CD14-positive monocyte (primary cell): ENCODE measurements around the gene MED12L. TPM values are rescaled to one million over a fixed set of nuclear protein-coding genes. Genes with fewer than 3 reads are reported as not detected.

Source experiments
- DNase-seq, 3 donors: peaks; one replicate each; pipeline ENCODE4 v3.0.0-alpha.2; 2011 to 2022
- H2AFZ ChIP-seq: 2 replicates; pipeline ENCODE4 v1.6.0; 2012; ENCODE audit warnings: mild to moderate bottlenecking, low read depth, low read length, inconsistent platforms; ENCODE audit not compliant: insufficient read depth, poor library complexity, severe bottlenecking
- H3K27ac ChIP-seq, 2 donors: 1 replicate in 1 of 2; 2 replicates in 1 of 2; pipeline ENCODE4 v1.5.1; 2012 to 2013; ENCODE audit warnings: low read length in 2 of 2, control low read depth in 1 of 2, inconsistent platforms in 1 of 2, low read depth in 1 of 2, mild to moderate bottlenecking in 1 of 2
- H3K27me3 ChIP-seq, 2 donors: one replicate each; pipeline versions ENCODE4 v1.6.0 to v1.6.1; 2011 to 2013; ENCODE audit warnings: low read length in 2 of 2; ENCODE audit not compliant: control insufficient read depth in 2 of 2, insufficient read depth in 2 of 2
- H3K36me3 ChIP-seq, 2 donors: replicated peaks in 1 of 2; 1 replicate in 1 of 2; 2 replicates in 1 of 2; pipeline versions ENCODE4 v1.5.1 to v1.6.1; 2012 to 2013; ENCODE audit warnings: low read length in 2 of 2, control low read depth in 1 of 2, inconsistent platforms in 1 of 2, mild to moderate bottlenecking in 1 of 2; ENCODE audit not compliant: insufficient read depth in 2 of 2, control insufficient read depth in 1 of 2
- H3K4me1 ChIP-seq, 2 donors: 1 replicate in 1 of 2; 2 replicates in 1 of 2; pipeline versions ENCODE4 v1.5.1 to v1.6.1; 2012 to 2013; ENCODE audit warnings: low read length in 2 of 2, control low read depth in 1 of 2, inconsistent platforms in 1 of 2, mild to moderate bottlenecking in 1 of 2, moderate library complexity in 1 of 2; ENCODE audit not compliant: insufficient read depth in 2 of 2, control insufficient read depth in 1 of 2
- H3K4me2 ChIP-seq: replicated peaks from 2 replicates; pipeline ENCODE3; 2012; ENCODE audit warnings: low read length, moderate library complexity, mild to moderate bottlenecking; ENCODE audit not compliant: poor library complexity, severe bottlenecking; ENCODE audit errors: extremely low read depth
- H3K4me3 ChIP-seq, 3 experiments: fragments of 200-600 bp in 1 of 3; sonication (generic) in 1 of 3; replicated peaks in 1 of 3; 1 replicate in 2 of 3; 2 replicates in 1 of 3; pipeline ENCODE4 v1.5.1; 2011 to 2013; ENCODE audit warnings: low read length in 3 of 3, mild to moderate bottlenecking in 3 of 3, control low read depth in 2 of 3, low read depth in 2 of 3, inconsistent platforms in 1 of 3, moderate library complexity in 1 of 3
- H3K79me2 ChIP-seq: 2 replicates; pipeline ENCODE4 v1.6.0; 2012; ENCODE audit warnings: mild to moderate bottlenecking, control low read depth, inconsistent platforms, low read length, moderate library complexity; ENCODE audit not compliant: insufficient read depth
- H3K9ac ChIP-seq: 2 replicates; pipeline ENCODE4 v1.6.0; 2017; ENCODE audit warnings: low read length, mild to moderate bottlenecking; ENCODE audit not compliant: insufficient read depth, poor library complexity, severe bottlenecking
- H3K9me3 ChIP-seq, 2 donors: replicated peaks in 1 of 2; 1 replicate in 1 of 2; 2 replicates in 1 of 2; pipeline versions ENCODE4 v1.5.1 to v1.6.1; 2012 to 2013; ENCODE audit warnings: low read length in 2 of 2, control low read depth in 1 of 2; ENCODE audit not compliant: control insufficient read depth in 1 of 2, insufficient read depth in 1 of 2
- H4K20me1 ChIP-seq: 2 replicates; pipeline ENCODE4 v1.6.0; 2012; ENCODE audit warnings: mild to moderate bottlenecking, low read length, control low read depth, moderate library complexity; ENCODE audit not compliant: insufficient read depth
- H3K27ac Mint-ChIP-seq, 7 donors: one replicate each; pipeline ENCODE4 v1.8.0; 2020; ENCODE audit warnings: mild to moderate bottlenecking in 7 of 7, mixed read lengths in 7 of 7, moderate library complexity in 6 of 7, inconsistent platforms in 2 of 7
- H3K27me3 Mint-ChIP-seq, 3 donors: one replicate each; pipeline ENCODE4 v1.8.0; 2021 to 2022; ENCODE audit warnings: low read depth in 3 of 3, mild to moderate bottlenecking in 3 of 3, mixed read lengths in 3 of 3, moderate library complexity in 3 of 3, inconsistent platforms in 1 of 3
- H3K36me3 Mint-ChIP-seq, 2 donors: one replicate each; pipeline ENCODE4 v1.8.0; 2020; ENCODE audit warnings: mixed read lengths in 2 of 2, inconsistent platforms in 1 of 2, mild to moderate bottlenecking in 1 of 2
- H3K4me1 Mint-ChIP-seq: one replicate; pipeline ENCODE4 v1.8.0; 2020; ENCODE audit warnings: mild to moderate bottlenecking, mixed read lengths
- H3K4me3 Mint-ChIP-seq, 2 donors: one replicate each; pipeline ENCODE4 v1.8.0; 2020; ENCODE audit warnings: mild to moderate bottlenecking in 2 of 2, mixed read lengths in 2 of 2, moderate library complexity in 1 of 2
- H3K9me3 Mint-ChIP-seq, 7 donors: one replicate each; pipeline ENCODE4 v1.8.0; 2020 to 2022; ENCODE audit warnings: mixed read lengths in 7 of 7, mild to moderate bottlenecking in 6 of 7, moderate library complexity in 6 of 7, inconsistent platforms in 2 of 7
- CTCF ChIP-seq: fragments of 200-600 bp; IDR thresholded peaks from one replicate; pipeline ENCODE4 v1.8.0; 2022; ENCODE audit warnings: antibody characterized with exemption, mild to moderate bottlenecking
- WGBS: methylation state at CpG from one replicate; pipeline ENCODE4 v1.1.5; 2013; ENCODE audit warnings: missing lambda C conversion rate; ENCODE audit not compliant: insufficient coverage; 5-methylcytosine and 5-hydroxymethylcytosine counted together
- intact Hi-C, 2 donors: fragments of 100-400 bp; cut with micrococcal nuclease; formaldehyde crosslinking; loops; one replicate each; pipeline versions ENCODE4 v1.15.0 to v1.15.1; 2023
- polyA plus RNA-seq, 3 donors: library from polyadenylated mRNA; depleted of rRNA in 1 of 3; unstranded in 2 of 3; stranded (reverse) in 1 of 3; fragments of 300-500 nt in 2 of 3; fragments of >200 nt in 1 of 3; fragmentation: Illumina TruSeq in 2 of 3; gene quantifications; 1 replicate in 2 of 3; 2 replicates in 1 of 3; pipeline ENCODE4 v1.2.3, GENCODE V29; 2012 to 2021

The MED12L gene
- polyA plus RNA-seq, 3 donors = 0.12 to 0.29 TPM; not detected in 1

- no peak for TF ChIP-seq CTCF
- Histone ChIP-seq H3K79me2 (no peaks in the 10 kb centered on the region), H3K9ac (no peak overlapping the region), H2AFZ (no peak overlapping the region), H3K27me3 (no peaks in the 10 kb centered on the region), H3K27ac (no peak overlapping the region), H3K4me1 (no peaks in the 10 kb centered on the region), H3K9me3 (no peaks in the 10 kb centered on the region), H3K36me3 (no peaks in the 10 kb centered on the region), H3K4me2 (no peak overlapping the region), H3K4me3 (no peak overlapping the region), H4K20me1 (no peaks in the 10 kb centered on the region)
- H3K27ac Mint-ChIP-seq = no peak overlapping the region
- no peak overlapping the region for H3K4me3 Mint-ChIP-seq
- H3K9me3 Mint-ChIP-seq = no peaks in the 10 kb centered on the region
- intact Hi-C loops = no loop called here
- no peaks in the 10 kb centered on the region for H3K27me3 Mint-ChIP-seq
- no peaks in the 10 kb centered on the region for H3K36me3 Mint-ChIP-seq
- no peak for DNase-seq
- H3K4me1 Mint-ChIP-seq = no peaks in the 10 kb centered on the region
Measured at GRCh38 chr3:151123827-151124226, 38.4 kb downstream of the MED12L start.

GRCh38 chr3:151124476-151124875 is 39.0 kb downstream of the MED12L start:
- no CpG with 5 or more reads among the region's 4 CpGs for WGBS
- no peaks in the 10 kb centered on the region for H3K27me3 ChIP-seq

More at GRCh38 chr3:151124476-151124875, 39.0 kb downstream of the MED12L start:
- DNase-seq = no peak
- TF ChIP-seq CTCF = no peak
- no peak overlapping the region for H3K4me3 Mint-ChIP-seq
- no peak overlapping the region for H3K27ac ChIP-seq
- H3K4me2 ChIP-seq = no peak overlapping the region
- H3K27ac Mint-ChIP-seq = no peak overlapping the region
- intact Hi-C loops = no loop called here
- no peaks in the 10 kb centered on the region for H3K9me3 Mint-ChIP-seq
- no peaks in the 10 kb centered on the region for H3K36me3 Mint-ChIP-seq
- no peaks in the 10 kb centered on the region for H3K4me1 Mint-ChIP-seq
- no peaks in the 10 kb centered on the region for H3K27me3 Mint-ChIP-seq
- no peaks in the 10 kb centered on the region for H4K20me1 ChIP-seq
- H3K36me3 ChIP-seq = no peaks in the 10 kb centered on the region
- H3K9ac ChIP-seq = no peak overlapping the region
- no peaks in the 10 kb centered on the region for H3K9me3 ChIP-seq
- no peaks in the 10 kb centered on the region for H3K79me2 ChIP-seq
- no peaks in the 10 kb centered on the region for H3K4me1 ChIP-seq
- no peak overlapping the region for H3K4me3 ChIP-seq
- no peak overlapping the region for H2AFZ ChIP-seq
